ENCODE measurements around the gene ARIH1.
"Not testable (repeated sequence)": the region's sequence is repeated elsewhere in the genome, so short reads cannot be mapped to it uniquely, and the experiment has no call there.

Gene ARIH1

GRCh38 chr15:72473614-72474465, at the start of gene ARIH1:
TSS of gene ARIH1 (plus strand) at chr15:72474330. CDS start at chr15:72474640, 310 bp downstream.
- peak; percentile 90 for DNase-seq

DNA sequence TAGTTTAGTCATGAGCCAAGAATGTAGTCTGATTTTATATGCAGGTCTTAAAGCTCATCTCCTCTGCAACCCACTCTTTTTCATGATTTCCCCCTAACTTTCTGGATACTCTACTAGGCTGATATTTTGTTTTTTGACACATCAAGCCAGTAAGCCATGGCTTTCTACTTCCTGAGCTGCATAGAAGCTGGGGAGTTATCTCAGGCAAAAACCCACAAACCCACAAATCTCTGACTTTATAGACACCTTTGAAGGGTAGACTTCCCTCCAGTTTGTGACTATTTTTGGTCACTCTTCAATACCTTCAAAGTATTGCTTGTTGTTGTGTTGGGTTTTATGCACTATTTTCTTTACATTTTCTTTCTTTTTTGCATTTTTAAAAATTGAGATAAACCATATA, 47.4 kb upstream of the ARIH1 start:
- no peak for DNase-seq

DNA sequence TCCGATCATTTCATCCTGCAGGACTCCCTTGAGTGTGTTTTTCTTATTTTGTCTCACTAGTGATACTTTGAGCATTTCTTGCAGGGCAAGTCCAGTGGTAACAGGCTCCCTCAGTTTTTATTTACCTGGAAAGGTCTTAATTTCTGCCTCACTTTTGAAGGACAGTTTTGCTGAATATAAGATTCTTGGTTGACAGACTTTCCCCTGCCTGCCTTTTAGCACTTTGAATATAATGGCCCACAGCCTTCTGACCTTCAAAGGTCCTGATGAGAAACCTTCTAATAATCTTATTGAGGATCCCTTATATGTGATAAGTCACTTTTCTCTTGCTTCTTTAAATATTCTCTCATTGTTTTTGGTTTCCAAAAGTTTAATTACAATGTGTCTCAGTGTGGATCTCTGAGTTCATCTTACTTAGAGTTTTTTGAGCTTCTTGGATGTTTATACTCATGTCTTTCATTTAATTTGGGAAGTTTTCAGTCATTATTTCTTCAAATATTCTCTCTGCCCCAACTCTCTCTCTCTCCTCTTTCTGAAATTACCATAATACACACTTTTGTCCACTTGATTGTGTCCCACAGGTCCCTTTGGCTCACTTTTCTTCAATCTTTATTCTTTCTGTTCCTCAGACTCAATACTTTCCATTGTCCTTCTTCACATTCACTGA, 36.3 kb upstream of the ARIH1 start:
- no peak for DNase-seq

DNA sequence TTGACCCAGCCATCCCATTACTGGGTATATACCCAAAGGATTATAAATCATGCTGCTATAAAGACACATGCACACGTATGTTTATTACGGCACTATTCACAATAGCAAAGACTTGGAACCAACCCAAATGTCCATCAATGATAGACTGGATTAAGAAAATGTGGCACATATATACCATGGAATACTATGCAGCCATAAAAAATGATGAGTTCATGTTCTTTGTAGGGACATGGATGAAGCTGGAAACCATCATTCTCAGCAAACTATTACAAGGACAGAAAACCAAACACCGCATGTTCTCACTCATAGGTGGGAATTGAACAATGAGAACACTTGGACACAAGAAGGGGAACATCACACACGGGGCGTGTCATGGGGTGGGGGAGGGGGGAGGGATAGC, 31.3 kb upstream of the ARIH1 start:
- not testable (repeated sequence) for DNase-seq

- DNase-seq = peak; percentile 2
Measured at GRCh38 chr15:72445426-72445825, 28.7 kb upstream of the ARIH1 start.

DNA sequence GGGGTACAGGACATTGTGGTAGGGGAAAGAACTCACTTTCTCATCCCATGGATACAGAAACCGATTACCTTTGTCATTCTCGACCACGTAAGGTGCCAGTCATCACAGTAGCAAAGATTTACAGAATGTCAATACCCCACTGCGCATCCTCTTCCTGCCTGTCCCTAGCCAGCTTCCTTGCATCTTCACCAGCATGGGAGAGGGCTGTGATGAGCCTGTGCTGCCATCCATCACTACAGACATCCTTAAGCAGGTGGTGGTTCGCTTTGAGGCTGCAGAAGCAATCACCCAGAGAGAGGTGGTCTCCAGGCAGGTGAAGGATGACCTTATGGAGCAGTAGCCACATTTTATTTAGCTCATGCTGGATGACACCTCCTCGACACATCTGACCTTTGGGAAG, 23.3 kb upstream of the ARIH1 start:
- no peak for DNase-seq

- no peak for DNase-seq
Measured at GRCh38 chr15:72451224-72451623, 22.9 kb upstream of the ARIH1 start.

DNA sequence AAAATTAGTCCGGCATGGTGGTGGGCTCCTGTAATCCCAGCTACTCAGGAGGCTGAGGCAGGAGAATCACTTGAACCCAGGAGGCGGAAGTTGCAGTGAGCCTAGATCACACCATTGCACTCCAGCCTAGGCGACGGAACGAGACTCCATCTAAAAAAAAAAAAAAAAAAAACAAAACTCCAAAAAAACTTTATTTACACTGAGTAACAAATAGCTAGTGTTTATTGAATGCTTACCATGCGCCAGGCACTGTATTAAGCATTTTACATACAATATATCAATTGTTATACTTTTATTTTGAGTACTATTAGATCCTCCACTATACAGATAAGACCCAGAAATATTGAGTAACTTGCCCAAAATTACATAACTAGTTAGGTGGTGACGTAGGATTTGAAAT, 17.4 kb upstream of the ARIH1 start:
- no peak for DNase-seq

- no peak for DNase-seq
Measured at GRCh38 chr15:72460402-72460801, 13.7 kb upstream of the ARIH1 start.

DNA sequence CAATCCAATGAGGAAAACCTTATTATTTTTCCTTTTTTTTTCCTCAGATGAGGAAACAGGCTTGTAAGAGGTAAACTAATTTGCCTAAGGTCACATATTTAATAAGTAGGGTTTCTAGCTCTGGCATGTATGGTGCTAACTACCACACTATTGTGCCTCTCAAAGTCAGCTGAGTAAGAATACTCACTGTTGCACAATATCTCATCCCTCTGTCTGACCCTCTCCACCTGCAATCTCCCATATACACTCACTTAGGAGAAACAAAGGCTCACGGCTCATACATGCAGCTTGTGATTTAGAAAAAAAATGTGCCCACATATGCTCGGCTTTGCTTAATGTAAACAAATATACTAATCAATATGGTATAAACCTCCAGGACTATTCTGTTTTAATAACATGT, 10.4 kb upstream of the ARIH1 start:
- no peak for DNase-seq

GRCh38 chr15:72464251-72464650, 9.9 kb upstream of the ARIH1 start:
- DNase-seq = no peak

GRCh38 chr15:72468103-72468502, 6.0 kb upstream of the ARIH1 start:
- DNase-seq = no peak

- no peak for DNase-seq
Measured at GRCh38 chr15:72472992-72473610, 1.0 kb upstream of the ARIH1 start.

GRCh38 chr15:72474466-72474911, 359 bp downstream of the ARIH1 start:
- DNase-seq = no peak

- DNase-seq = peak; percentile 27
Measured at GRCh38 chr15:72474912-72475628, 940 bp downstream of the ARIH1 start.

DNA sequence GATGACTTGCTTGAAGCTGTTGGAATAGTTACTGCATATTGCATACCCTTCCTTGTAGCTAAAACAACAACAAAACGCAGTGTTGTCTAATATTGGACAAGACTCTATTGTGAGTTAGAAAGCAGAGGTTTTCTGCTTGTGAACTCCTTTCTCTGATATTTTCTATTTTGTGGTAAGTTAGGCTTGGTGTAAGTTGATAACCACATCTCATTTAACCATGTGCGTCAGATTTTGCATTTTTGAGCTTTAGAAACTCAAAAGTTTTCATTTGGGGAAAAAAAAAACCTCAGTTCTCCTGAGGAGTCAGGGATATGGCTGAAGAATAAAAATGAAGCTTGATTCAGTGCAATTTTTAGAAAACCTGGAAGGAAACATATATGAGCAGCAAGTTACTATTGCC, 1.5 kb downstream of the ARIH1 start:
- no peak for DNase-seq

GRCh38 chr15:72476330-72476729, 2.2 kb downstream of the ARIH1 start:
- not testable (repeated sequence) for DNase-seq

- DNase-seq = no peak
Measured at GRCh38 chr15:72481015-72481659, 7.0 kb downstream of the ARIH1 start.

- DNase-seq = no peak
Measured at GRCh38 chr15:72482275-72482674, 8.1 kb downstream of the ARIH1 start.

DNA sequence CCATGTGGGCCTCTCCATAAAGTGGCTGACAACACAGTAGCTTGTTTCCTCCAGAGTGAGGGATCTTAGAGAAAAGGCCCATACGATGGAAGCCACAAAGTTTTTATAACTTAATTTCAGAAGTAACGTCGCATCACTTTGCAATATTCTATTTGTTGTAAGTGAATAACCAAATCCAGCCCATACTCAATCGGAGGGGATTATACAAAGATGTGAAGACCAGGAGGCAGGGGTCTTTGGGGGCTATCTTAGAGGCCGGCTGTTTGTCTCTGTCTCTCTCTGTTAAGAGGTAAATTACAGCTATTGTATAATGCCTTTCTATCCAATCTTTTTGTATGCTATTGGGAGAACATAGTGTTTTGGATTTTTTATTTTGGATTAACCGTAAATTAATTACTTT, 9.1 kb downstream of the ARIH1 start:
- DNase-seq = no peak

DNA sequence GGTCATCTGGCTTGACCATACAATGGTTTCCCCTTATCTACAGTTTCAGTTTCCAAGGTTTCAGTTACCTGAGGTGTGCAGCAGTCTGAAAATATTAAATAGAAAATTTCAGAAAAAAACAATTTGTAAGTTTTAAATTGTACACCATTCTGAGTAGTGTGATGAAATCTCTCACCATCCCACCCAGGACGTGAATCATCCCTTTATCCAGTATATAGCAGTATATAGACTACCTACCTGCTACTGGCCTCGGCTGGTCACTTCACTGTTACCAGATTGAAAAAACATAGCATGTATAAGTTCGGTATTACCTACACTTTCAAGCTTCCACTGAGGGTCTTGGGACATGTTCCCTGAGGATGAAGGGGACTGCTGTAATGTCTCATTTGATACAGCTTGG, 12.0 kb downstream of the ARIH1 start:
- no peak for DNase-seq

DNA sequence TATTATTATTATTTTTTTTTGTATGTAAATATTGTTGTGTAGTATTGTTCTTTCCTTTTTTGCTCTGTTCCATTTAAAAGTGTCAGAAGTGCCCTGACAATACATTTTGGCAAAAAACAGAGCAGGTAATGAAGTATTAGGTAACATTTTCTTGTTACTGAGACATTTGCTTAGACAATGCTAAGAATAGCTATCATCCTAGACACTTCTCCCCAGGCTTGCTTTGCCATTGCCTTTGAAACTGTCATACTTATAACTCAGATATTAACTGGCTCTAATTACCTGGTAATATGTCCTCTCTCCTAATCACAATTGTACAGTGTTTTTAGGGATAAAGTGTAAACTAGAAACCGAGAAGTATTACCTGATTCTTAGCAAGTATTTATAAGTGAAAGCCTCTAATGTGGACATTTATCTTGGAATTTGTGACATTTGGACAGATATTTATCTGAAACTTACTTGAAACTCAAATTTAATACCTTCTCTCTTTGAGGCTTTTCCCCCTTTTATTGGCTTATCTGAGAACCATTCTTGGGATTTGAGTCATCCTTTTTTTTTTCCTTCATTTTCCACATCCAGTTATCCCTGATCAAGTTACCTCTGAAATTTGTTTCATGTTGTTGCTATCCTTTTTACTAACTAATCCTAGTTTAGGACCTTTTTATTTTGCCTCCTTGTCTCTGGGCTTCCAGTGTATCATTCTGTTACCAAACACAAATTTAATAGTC, 13.1 kb downstream of the ARIH1 start:
- DNase-seq = no peak

Measured in NCI-H345 (cell line).